ENCODE data around the gene TSSK3.
"Not testable (repeated sequence)": the region's sequence is repeated elsewhere in the genome, so short reads cannot be mapped to it uniquely, and the experiment has no call there.

TSSK3 gene

DNA sequence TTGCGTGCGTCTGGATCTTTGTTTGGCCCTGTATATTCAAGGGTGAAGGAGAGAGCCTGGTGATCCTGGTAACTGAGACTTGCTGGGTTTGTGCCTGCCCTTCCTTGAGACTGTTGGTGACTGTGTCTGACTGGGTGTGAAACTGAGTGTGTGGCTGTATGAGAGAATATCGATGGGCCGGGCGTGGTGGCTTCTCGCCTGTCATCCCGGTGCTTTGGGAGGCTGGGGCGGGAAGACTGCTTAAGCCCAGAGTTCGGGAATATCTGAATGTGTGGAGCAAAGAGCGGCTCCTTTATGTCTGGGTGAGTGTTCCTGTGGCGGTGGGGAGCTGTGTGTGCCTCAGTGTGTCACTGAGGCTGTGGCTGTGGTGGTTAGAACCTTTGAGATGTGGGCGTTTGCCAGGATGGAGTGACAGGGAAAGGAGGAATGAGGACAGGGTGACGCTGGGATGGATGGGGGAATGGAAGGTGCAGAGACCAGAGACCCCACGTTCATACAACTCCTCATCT is 23.6 kb upstream of the TSSK3 start:
- no peak for DNase-seq (ENCODE audit: low read depth)

GRCh38 chr1:32339363-32339978 is 22.9 kb upstream of the TSSK3 start:
- no peak for DNase-seq (ENCODE audit: low read depth)

GRCh38 chr1:32341186-32341757 is 21.1 kb upstream of the TSSK3 start:
- DNase-seq (ENCODE audit: low read depth): no peak

GRCh38 chr1:32341971-32342370 is 20.4 kb upstream of the TSSK3 start:
- no peak for DNase-seq (ENCODE audit: low read depth)

- DNase-seq (ENCODE audit: low read depth): no peak
Observed at GRCh38 chr1:32342704-32343103, 19.6 kb upstream of the TSSK3 start.

DNA sequence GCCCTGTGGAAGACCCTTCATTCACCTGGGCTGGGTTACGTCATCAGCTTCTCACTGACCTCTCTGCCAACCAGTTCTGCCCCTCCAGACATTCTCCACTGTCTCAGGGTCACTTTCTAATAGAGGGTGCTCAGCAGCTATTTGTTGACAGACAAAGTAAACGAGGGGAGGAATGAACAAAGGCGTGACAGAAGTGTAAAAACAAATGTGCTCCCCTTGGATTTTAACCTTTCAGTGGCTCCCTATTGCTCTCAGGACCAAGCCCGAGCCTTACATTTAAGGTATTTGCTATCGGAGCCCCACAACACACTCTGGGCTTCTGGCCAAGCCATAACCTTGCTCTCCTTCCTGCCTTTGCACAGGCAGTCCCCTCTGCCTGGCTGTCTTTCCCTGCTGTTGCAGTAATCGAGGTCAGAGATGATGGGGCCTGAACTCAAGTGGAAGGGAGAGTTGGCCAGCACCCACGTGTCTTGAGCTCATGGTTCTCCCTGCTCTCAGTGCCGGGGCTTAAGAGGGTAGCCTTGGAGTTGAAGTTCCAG is 17.0 kb upstream of the TSSK3 start:
- DNase-seq (ENCODE audit: low read depth): no peak

GRCh38 chr1:32346532-32347157 is 15.7 kb upstream of the TSSK3 start:
- DNase-seq (ENCODE audit: low read depth): no peak

DNA sequence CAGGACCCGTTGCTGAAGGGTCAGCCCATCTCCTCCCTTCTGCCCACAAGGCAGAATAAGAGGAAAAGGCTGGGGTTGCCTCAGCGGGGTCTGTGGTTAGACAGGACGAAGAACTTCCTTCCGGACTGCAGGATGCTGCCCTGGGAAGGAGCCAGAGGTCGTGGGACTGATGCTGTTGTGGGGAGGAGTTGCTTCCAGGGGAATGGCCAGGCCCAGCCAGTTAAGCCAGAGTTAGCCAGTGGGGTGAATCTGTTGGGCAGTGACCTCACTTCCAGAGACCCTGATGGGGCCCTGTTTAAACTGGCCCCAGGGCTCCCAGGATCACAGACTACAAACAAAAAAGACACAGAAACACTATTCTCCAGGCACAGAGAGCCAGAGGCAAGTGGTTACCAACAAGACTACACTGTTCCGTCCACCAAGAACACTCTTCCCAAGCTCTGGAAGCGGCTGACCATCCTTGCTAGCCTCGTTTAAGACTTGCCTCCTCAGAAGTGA is 13.1 kb upstream of the TSSK3 start:
- DNase-seq (ENCODE audit: low read depth): no peak

- no peak for DNase-seq (ENCODE audit: low read depth)
Observed at GRCh38 chr1:32350785-32351398, 11.4 kb upstream of the TSSK3 start.

GRCh38 chr1:32351399-32352238 is 10.7 kb upstream of the TSSK3 start:
- DNase-seq (ENCODE audit: low read depth): peak; percentile 89

GRCh38 chr1:32352239-32352745 is 10.0 kb upstream of the TSSK3 start:
- DNase-seq (ENCODE audit: low read depth): no peak

DNA sequence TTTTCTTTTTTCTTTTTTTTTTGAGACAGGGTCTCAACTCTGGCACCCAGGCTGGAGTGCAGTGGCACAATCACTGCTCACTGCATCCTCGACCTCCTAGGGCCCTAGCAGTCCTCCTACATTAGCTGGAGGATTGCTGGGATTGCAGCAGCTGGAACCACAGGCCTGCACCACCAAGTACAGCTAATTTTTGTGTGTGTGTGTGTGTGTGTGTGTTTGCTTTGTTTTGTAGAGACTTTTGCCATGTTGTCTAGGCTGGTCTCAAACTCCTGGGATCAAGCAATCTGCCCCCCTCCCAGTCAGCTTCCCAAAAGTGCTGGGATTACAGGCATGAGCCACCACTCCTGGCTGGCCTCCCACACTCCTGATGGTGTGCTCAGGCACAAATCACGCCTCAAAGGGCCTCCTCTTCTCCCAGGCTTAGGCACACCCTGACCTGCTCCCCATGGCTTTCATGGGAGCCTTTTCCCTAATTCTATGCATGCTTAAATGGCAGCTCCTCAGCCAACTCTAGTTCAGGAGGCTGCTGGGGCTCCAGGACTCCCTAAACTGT is 9.4 kb upstream of the TSSK3 start:
- no peak for DNase-seq (ENCODE audit: low read depth)

DNA sequence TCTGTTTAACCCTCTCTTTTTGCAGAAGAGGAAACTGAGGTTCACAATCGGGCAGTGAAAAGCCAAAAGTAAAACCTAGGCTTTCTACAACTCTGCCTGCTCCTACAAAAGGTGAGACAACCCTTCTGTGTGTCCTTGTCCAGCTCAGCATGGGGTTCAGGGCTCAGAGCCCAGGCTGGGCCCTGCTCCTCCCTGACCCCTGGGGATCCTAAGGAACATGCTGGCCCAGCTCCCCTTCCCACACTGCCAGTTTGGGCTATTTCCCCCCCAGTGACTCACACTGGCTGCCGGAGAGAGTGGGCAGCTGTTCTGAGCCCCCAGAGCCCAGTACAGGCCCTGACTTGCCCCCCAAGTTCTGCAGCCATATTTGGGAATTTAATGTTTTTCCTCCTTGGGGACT is 8.9 kb upstream of the TSSK3 start:
- DNase-seq (ENCODE audit: low read depth): no peak

DNA sequence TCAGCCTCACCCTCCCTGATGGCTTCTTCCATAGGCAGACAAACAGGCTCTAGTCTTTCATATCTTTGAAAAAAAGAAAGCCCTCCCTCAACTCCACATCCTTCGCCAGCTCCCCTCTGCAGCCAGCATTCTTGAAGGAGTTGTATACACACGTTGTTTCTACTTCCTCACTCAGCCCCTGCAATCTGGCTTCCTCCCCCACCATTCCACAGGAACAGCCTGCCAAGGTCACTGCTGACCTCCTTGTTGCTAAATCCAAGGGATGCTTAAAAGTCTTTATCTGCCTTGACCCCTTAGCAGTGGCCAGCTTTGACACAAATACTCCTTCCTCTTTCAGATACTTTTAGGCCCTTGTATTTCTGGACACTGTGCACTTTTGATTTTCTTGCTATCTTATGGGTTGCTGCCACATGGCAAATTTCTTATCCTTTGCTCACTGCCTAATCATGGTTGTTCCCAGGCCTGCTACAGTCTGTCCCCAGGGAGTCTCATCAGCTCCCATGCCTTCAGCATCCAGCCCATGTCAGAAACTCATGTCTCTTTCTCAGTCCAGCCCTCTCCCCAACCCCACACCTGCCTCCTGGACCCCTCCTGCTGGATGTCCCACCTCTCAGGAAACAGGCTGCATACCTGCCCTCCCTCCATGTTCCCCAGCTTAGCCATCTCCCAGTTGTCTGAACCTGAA is 8.3 kb upstream of the TSSK3 start:
- DNase-seq (ENCODE audit: low read depth): no peak

DNA sequence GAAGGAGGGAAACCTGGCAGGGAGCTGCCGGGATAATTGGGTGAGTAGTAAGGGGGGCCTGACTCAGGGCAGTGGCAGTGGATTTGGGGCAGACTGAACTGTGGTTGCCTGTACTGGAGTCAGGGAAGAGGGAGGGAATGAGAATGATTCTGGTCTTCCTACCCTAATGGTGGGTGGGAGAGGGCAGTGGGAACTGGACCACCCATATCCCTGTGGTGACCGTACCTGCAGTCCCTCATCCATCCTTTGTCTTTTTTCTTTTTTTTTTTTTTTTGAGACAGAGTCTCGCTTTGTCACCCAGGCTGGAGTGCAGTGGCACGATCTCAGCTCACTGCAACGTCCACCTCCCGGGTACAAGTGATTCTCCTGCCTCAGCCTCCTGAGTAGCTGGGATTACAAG is 6.6 kb upstream of the TSSK3 start:
- not testable (repeated sequence) for DNase-seq (ENCODE audit: low read depth)

GRCh38 chr1:32356478-32356877 is 5.9 kb upstream of the TSSK3 start:
- DNase-seq (ENCODE audit: low read depth): no peak

GRCh38 chr1:32357614-32358013 is 4.7 kb upstream of the TSSK3 start:
- no peak for DNase-seq (ENCODE audit: low read depth)

- DNase-seq (ENCODE audit: low read depth): no peak
Observed at GRCh38 chr1:32358435-32358834, 3.9 kb upstream of the TSSK3 start.

DNA sequence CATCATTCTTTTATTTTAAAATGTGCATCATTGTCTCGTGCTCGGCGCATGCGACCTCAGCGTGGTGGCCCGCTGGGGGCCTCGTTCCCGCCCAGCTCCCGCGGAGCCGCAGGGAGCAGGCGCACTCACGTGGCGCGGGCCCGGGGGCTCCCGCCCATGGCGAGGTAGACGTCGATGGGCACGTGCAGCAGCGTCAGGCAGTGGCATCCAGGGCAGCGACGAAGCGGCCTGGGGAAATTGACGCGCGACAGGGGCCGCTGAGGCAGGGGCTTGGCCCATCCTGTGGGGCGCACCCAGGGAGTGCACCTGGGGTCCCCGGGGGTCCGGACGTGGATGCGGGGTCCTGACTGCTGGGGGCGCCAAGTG is 1.0 kb upstream of the TSSK3 start:
- no peak for DNase-seq (ENCODE audit: low read depth)

DNA sequence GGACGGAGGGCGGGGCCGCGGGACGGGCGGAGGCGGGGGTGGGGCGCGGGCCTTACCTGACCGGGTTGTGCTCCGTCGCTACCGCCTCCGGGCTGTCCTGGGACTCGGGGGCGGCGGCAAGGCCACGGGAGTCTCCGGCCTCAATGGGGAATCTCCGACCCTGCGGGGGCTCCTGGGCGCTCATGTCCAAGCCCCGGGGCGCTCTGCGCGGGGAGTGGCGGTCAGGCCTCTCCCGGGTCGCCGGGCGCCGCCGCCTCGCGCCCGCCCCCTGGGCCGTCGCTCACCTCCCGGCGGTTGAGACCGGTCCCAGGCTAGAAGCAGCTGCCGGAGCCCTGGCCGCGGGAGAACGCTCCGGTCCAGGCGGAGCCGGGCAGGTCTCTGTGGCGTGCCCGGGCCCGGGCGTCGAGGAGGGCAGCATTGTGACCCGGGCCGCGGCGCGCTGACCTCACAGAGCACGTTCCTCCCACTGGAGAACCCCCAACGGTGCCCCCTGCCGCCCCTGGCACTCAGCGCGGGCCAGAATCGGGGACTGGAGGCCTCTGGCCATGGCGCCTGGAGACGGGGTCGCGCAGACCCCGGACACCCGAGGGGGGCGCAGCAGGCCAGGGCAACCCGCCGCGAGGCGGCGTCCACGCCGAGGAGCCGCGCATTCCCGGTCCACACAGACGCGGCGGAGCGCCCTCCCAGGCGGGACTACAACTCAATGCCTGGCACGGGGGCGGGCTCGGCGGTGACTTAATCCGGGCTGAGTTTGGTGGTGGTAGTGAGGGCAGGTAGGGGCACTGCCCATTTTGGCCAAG is 465 bp upstream of the TSSK3 start:
- DNase-seq (ENCODE audit: low read depth): peak; percentile 22

Data from stimulated activated CD4-positive, alpha-beta T cell treated with anti-CD3 and anti-CD28 coated beads, Interleukin-2, amount 100 ng/mL, for 4 hours (primary cell).